ENCODE data around the gene SH2D2A.
A peak's percentile ranks its signal among the peaks of the same experiment; 100 is the strongest.

The SH2D2A gene

GRCh38 chr1:156840898-156841279 is 24.2 kb upstream of the SH2D2A start:
- Histone ChIP-seq H3K9ac (ENCODE audit: low read length in 5 of 5) (no peak overlapping the region), H3K27me3 (ENCODE audit: control insufficient read depth in 5 of 5, insufficient read depth in 4 of 5, low read length in 5 of 5) (peaks cover 15 to 64% (median 37%) of the 10 kb centered on the region in 5 donors)

GRCh38 chr1:156840186-156840897 is 23.7 kb upstream of the SH2D2A start:
- no peak overlapping the region for H3K9ac ChIP-seq (ENCODE audit: low read length in 5 of 5)
- no peak overlapping the region for H3K4me3 ChIP-seq (ENCODE audit: low read depth in 1 of 5, low read length in 5 of 5)
- H3K9me3 ChIP-seq (ENCODE audit: control insufficient read depth in 5 of 5, low read length in 5 of 5): no peaks in the 10 kb centered on the region
- H3K27me3 ChIP-seq (ENCODE audit: control insufficient read depth in 5 of 5, insufficient read depth in 4 of 5, low read length in 5 of 5): peaks cover 15 to 60% (median 32%) of the 10 kb centered on the region in 5 donors
- H3K27ac ChIP-seq (ENCODE audit: low read depth, low read length): no peak overlapping the region
- no peaks in the 10 kb centered on the region for H3K36me3 ChIP-seq (ENCODE audit: control insufficient read depth in 5 of 5, insufficient read depth in 5 of 5, low read length in 5 of 5)
- H3K4me1 ChIP-seq (ENCODE audit: control insufficient read depth in 5 of 5, insufficient read depth in 5 of 5, low read length in 5 of 5): peaks cover 0 to 8% (median 5%) of the 10 kb centered on the region in 5 donors

More at GRCh38 chr1:156840898-156841279, 24.2 kb upstream of the SH2D2A start:
- H3K9me3 ChIP-seq (ENCODE audit: control insufficient read depth in 5 of 5, low read length in 5 of 5): no peaks in the 10 kb centered on the region
- no peak overlapping the region for H3K27ac ChIP-seq (ENCODE audit: low read depth, low read length)
- no peaks in the 10 kb centered on the region for H3K36me3 ChIP-seq (ENCODE audit: control insufficient read depth in 5 of 5, insufficient read depth in 5 of 5, low read length in 5 of 5)
- peaks cover 0 to 8% (median 5%) of the 10 kb centered on the region in 5 donors for H3K4me1 ChIP-seq (ENCODE audit: control insufficient read depth in 5 of 5, insufficient read depth in 5 of 5, low read length in 5 of 5)
- no peak overlapping the region for H3K4me3 ChIP-seq (ENCODE audit: low read depth in 1 of 5, low read length in 5 of 5)

- H3K4me1 ChIP-seq (ENCODE audit: control insufficient read depth in 5 of 5, insufficient read depth in 5 of 5, low read length in 5 of 5): peaks cover 0 to under 1% (median 0%) of the 10 kb centered on the region in 5 donors
- no peak overlapping the region for H3K27ac ChIP-seq (ENCODE audit: low read depth, low read length)
- no peak overlapping the region for H3K4me3 ChIP-seq (ENCODE audit: low read depth in 1 of 5, low read length in 5 of 5)
- no peaks in the 10 kb centered on the region for H3K36me3 ChIP-seq (ENCODE audit: control insufficient read depth in 5 of 5, insufficient read depth in 5 of 5, low read length in 5 of 5)
- H3K9me3 ChIP-seq (ENCODE audit: control insufficient read depth in 5 of 5, low read length in 5 of 5): no peaks in the 10 kb centered on the region
- H3K27me3 ChIP-seq (ENCODE audit: control insufficient read depth in 5 of 5, insufficient read depth in 4 of 5, low read length in 5 of 5): peaks cover 8 to 56% (median 25%) of the 10 kb centered on the region in 5 donors
- no peak overlapping the region for H3K9ac ChIP-seq (ENCODE audit: low read length in 5 of 5)
These were observed 22.9 kb upstream of the SH2D2A start for GRCh38 chr1:156839426-156840109.

- Histone ChIP-seq H3K27ac (ENCODE audit: low read depth, low read length) (no peak overlapping the region), H3K27me3 (ENCODE audit: control insufficient read depth in 5 of 5, insufficient read depth in 4 of 5, low read length in 5 of 5) (peaks cover 2 to 50% (median 24%) of the 10 kb centered on the region in 5 donors), H3K9ac (ENCODE audit: low read length in 5 of 5) (no peak overlapping the region), H3K4me3 (ENCODE audit: low read depth in 1 of 5, low read length in 5 of 5) (no peak overlapping the region), H3K9me3 (ENCODE audit: control insufficient read depth in 5 of 5, low read length in 5 of 5) (no peaks in the 10 kb centered on the region), H3K4me1 (ENCODE audit: control insufficient read depth in 5 of 5, insufficient read depth in 5 of 5, low read length in 5 of 5) (no peaks in the 10 kb centered on the region), H3K36me3 (ENCODE audit: control insufficient read depth in 5 of 5, insufficient read depth in 5 of 5, low read length in 5 of 5) (no peaks in the 10 kb centered on the region)
These were observed 22.3 kb upstream of the SH2D2A start for GRCh38 chr1:156838972-156839371.

- no peak overlapping the region for H3K27ac ChIP-seq (ENCODE audit: low read depth, low read length)
- H3K4me3 ChIP-seq (ENCODE audit: low read depth in 1 of 5, low read length in 5 of 5): no peak overlapping the region
- no peaks in the 10 kb centered on the region for H3K9me3 ChIP-seq (ENCODE audit: control insufficient read depth in 5 of 5, low read length in 5 of 5)
- no peaks in the 10 kb centered on the region for H3K36me3 ChIP-seq (ENCODE audit: control insufficient read depth in 5 of 5, insufficient read depth in 5 of 5, low read length in 5 of 5)
- no peaks in the 10 kb centered on the region for H3K4me1 ChIP-seq (ENCODE audit: control insufficient read depth in 5 of 5, insufficient read depth in 5 of 5, low read length in 5 of 5)
- H3K9ac ChIP-seq (ENCODE audit: low read length in 5 of 5): peak overlapping the region in 1 of 5 donors; percentile 31
- H3K27me3 ChIP-seq (ENCODE audit: control insufficient read depth in 5 of 5, insufficient read depth in 4 of 5, low read length in 5 of 5): peaks cover 0 to 30% (median 15%) of the 10 kb centered on the region in 5 donors
These were observed 20.2 kb upstream of the SH2D2A start for GRCh38 chr1:156836892-156837291.

GRCh38 chr1:156836041-156836654 is 19.5 kb upstream of the SH2D2A start:
- no peak overlapping the region for H3K27ac ChIP-seq (ENCODE audit: low read depth, low read length)
- no peaks in the 10 kb centered on the region for H3K4me1 ChIP-seq (ENCODE audit: control insufficient read depth in 5 of 5, insufficient read depth in 5 of 5, low read length in 5 of 5)
- no peak overlapping the region for H3K4me3 ChIP-seq (ENCODE audit: low read depth in 1 of 5, low read length in 5 of 5)
- H3K9me3 ChIP-seq (ENCODE audit: control insufficient read depth in 5 of 5, low read length in 5 of 5): no peaks in the 10 kb centered on the region
- no peak overlapping the region for H3K9ac ChIP-seq (ENCODE audit: low read length in 5 of 5)
- H3K27me3 ChIP-seq (ENCODE audit: control insufficient read depth in 5 of 5, insufficient read depth in 4 of 5, low read length in 5 of 5): peaks cover 0 to 27% (median 11%) of the 10 kb centered on the region in 5 donors
- no peaks in the 10 kb centered on the region for H3K36me3 ChIP-seq (ENCODE audit: control insufficient read depth in 5 of 5, insufficient read depth in 5 of 5, low read length in 5 of 5)

GRCh38 chr1:156834322-156834721 is 17.7 kb upstream of the SH2D2A start:
- no peaks in the 10 kb centered on the region for H3K9me3 ChIP-seq (ENCODE audit: control insufficient read depth in 5 of 5, low read length in 5 of 5)
- peaks cover 0 to 15% (median 8%) of the 10 kb centered on the region in 5 donors for H3K27me3 ChIP-seq (ENCODE audit: control insufficient read depth in 5 of 5, insufficient read depth in 4 of 5, low read length in 5 of 5)
- H3K4me1 ChIP-seq (ENCODE audit: control insufficient read depth in 5 of 5, insufficient read depth in 5 of 5, low read length in 5 of 5): no peaks in the 10 kb centered on the region
- H3K9ac ChIP-seq (ENCODE audit: low read length in 5 of 5): no peak overlapping the region
- H3K4me3 ChIP-seq (ENCODE audit: low read depth in 1 of 5, low read length in 5 of 5): no peak overlapping the region
- H3K27ac ChIP-seq (ENCODE audit: low read depth, low read length): no peak overlapping the region
- no peaks in the 10 kb centered on the region for H3K36me3 ChIP-seq (ENCODE audit: control insufficient read depth in 5 of 5, insufficient read depth in 5 of 5, low read length in 5 of 5)

GRCh38 chr1:156833603-156834002 is 17.0 kb upstream of the SH2D2A start:
- Histone ChIP-seq H3K4me1 (ENCODE audit: control insufficient read depth in 5 of 5, insufficient read depth in 5 of 5, low read length in 5 of 5) (no peaks in the 10 kb centered on the region), H3K4me3 (ENCODE audit: low read depth in 1 of 5, low read length in 5 of 5) (no peak overlapping the region), H3K27ac (ENCODE audit: low read depth, low read length) (no peak overlapping the region), H3K9ac (ENCODE audit: low read length in 5 of 5) (no peak overlapping the region), H3K9me3 (ENCODE audit: control insufficient read depth in 5 of 5, low read length in 5 of 5) (no peaks in the 10 kb centered on the region), H3K36me3 (ENCODE audit: control insufficient read depth in 5 of 5, insufficient read depth in 5 of 5, low read length in 5 of 5) (no peaks in the 10 kb centered on the region), H3K27me3 (ENCODE audit: control insufficient read depth in 5 of 5, insufficient read depth in 4 of 5, low read length in 5 of 5) (peaks cover 0 to 10% (median 6%) of the 10 kb centered on the region in 5 donors)

- Histone ChIP-seq H3K4me3 (ENCODE audit: low read depth in 1 of 5, low read length in 5 of 5) (no peak overlapping the region), H3K27ac (ENCODE audit: low read depth, low read length) (no peak overlapping the region), H3K36me3 (ENCODE audit: control insufficient read depth in 5 of 5, insufficient read depth in 5 of 5, low read length in 5 of 5) (no peaks in the 10 kb centered on the region), H3K9me3 (ENCODE audit: control insufficient read depth in 5 of 5, low read length in 5 of 5) (no peaks in the 10 kb centered on the region), H3K4me1 (ENCODE audit: control insufficient read depth in 5 of 5, insufficient read depth in 5 of 5, low read length in 5 of 5) (no peaks in the 10 kb centered on the region), H3K27me3 (ENCODE audit: control insufficient read depth in 5 of 5, insufficient read depth in 4 of 5, low read length in 5 of 5) (peaks cover 0 to 8% (median 6%) of the 10 kb centered on the region in 5 donors), H3K9ac (ENCODE audit: low read length in 5 of 5) (no peak overlapping the region)
These were observed 15.8 kb upstream of the SH2D2A start for GRCh38 chr1:156832434-156832833.
